Hematopoietic multipotent progenitor cell treated with erythropoietin and hydrocortisone succinate and interleukin-3 and kit ligand, for 17 days (in vitro differentiated cells): ENCODE results near the gene PYGL.
"Not testable (repeated sequence)": the region's sequence is repeated elsewhere in the genome, so short reads cannot be mapped to it uniquely, and the experiment has no call there.

Source experiments
- DNase-seq: peaks from one replicate; pipeline ENCODE4 v3.0.0-alpha.2; 2015; ENCODE audit warnings: low spot score

PYGL gene

DNA sequence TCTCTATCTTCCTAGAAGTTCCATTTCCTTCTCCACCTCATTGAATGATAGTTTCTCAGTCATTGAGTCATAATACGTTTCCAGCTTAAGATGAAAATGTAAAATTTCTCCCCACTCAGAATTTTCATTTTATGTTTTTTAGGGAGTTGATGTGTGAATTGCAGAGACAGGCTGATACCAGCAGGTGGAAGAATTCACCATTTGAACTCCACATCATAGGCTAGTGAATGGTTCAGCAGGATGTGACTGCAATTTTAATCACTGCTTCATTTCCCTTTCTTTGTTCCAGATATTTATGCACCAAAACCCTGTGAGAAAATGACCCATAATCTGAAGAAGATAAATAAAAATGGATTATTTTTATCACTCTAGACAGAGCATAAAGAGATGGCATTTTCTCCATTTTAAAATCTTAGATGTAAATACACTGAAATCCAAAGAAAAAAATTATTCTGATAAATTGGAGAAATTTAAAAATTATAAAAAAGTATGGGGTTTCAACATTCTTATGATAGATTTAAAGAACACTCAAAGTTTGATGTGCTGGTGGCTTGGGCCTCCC, 10.6 kb upstream of the PYGL start:
- no peak for DNase-seq

- DNase-seq, result no peak
These were observed 9.2 kb upstream of the PYGL start for GRCh38 chr14:50953502-50953901.

DNA sequence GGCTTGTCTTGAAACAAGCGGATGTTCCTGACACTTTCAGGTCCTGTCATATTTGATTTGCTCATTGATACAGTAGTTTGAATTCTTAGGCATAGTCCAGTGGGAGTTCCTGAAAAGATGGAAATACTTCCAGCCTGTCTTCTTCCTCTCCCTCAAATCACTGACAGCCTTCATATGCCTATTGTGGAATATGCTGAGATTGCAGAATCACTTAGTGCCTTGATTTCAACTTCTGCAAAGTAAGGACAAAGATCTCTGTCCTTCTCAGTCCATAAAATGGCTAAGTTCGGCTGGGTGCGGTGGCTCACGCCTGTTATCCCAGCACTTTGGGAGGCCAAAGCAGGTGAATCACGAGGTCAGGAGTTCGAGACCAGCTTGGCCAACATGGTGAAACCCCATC, 6.7 kb upstream of the PYGL start:
- DNase-seq, result no peak

DNA sequence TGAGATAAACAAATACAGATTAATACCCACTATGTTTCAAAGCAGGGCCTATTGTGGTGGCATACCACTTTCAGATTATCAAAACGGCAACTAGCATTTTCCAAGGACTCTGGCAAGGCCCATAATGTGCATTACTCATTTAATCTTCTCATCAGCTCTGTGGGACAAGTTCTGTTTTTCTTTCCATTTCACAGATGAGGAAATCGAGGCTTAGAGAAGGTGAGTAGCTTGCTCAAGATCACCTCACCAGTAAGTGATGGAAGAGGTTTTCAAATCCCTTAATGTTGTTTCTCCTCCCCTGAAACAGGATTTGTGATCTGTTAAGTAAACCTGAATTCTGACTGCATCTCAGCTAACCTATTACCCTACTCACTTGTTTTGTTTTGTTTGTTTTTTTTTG, 3.9 kb upstream of the PYGL start:
- no peak for DNase-seq

GRCh38 chr14:50947446-50947845, 3.2 kb upstream of the PYGL start:
- no peak for DNase-seq

DNA sequence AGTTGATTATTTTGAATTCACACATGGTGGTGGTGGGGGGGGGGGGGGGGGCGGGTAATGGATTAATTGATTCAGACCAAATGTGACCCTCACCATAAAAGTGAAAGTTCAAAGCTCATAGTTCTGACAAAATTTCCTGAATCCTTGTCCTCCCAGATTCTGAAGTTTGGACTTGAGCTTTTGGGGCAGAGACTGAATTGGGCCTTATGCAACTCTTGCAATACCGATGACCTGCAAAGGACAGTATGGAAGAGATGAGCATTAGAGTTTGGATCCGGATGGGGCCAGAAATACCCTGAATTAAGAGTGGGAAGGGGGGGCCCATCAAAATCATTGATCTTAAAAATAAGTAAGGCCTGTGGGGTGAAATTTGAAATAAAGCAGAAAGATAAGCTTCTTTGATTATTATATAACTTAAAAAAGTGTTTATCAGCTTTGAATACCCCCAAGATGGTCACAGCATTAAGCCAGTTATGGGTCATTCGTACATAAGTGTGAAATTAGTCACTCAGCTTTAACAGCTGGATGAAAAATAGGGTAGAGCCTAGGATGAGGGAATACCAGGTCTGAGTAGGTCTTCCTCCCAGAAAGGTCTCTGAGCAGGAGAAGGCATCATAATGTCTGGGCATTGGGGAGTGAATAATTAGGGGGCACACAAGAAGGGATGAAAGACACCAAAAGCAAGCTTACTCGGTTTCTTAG, 2.1 kb upstream of the PYGL start:
- no peak for DNase-seq

DNA sequence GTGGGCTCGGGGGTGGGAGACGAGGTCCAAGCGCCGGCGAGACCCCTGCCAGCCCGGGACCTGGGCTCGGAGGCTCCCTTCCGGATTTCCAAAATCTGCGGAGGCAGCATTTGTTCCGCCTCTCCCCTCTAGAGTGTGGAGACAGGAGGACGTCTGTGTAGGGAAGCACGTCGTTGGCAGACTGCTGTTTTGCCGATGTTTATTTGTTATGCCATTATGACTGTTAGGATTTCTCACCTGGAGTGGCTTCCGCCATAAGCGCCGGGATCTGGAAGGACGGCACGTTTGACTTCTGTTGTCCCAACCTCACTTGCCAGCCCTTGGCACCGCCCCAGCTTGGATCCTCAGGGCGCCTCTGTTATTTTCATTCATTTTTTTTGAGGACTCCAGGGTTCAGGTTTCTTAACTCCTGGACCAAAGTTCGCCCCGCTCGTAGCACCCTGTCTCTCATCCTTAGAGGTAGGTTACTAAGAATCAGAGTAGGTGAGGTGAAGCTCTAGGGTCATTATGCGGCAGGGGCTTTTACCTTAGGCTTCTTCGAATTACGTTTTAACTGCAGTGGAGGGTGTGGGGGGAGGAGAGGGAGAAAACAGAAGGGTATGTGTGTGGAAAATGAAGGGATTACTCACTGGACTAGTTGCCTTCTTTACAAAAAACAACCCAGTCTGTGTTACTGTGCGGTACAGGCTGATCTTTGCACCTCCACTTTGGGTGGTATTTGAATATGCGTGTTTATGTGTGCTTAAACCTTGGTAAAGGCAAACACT, 547 bp upstream of the PYGL start:
- DNase-seq, result no peak

GRCh38 chr14:50943261-50943942, 881 bp downstream of the PYGL start:
- DNase-seq, result no peak

DNA sequence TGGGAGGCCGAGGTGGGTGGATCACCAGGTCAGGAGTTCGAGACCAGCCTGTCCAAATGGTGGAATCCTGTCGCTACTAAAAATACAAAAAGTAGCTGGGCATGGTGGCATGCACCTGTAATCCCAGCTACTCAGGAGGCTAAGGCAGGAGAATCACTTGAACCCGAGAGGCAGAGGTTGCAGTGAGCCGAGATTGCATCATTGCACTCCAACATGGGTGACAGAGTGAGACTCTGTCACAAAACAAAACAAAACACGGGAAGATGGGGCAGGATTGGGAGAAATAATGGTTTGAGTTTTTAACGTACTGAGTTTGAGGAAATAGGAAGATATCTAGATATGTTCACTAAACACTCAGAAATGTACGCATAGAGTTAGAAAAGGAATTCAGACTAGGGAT, 2.6 kb downstream of the PYGL start:
- not testable (repeated sequence) for DNase-seq

DNA sequence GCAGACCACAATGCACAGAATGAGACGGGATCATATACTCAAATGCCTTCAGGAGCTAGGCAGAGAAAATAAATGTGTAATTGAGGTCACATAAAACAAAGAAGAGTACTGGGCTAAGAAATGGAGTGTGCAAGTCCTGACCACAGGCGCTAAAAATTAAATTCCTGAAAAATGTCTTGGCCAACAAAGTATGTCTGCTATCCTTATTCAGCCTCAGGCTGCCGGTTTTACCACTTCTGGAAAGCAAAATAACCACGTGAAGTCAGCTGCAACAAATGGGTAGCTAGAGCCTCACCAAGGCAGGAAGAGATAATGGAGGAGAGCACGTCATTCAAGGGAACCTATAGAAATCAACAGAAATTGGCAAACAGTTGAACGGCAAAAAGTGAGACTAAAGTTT, 3.1 kb downstream of the PYGL start:
- DNase-seq, result no peak

- no peak for DNase-seq
These were observed 6.5 kb downstream of the PYGL start for GRCh38 chr14:50937800-50938199.

DNA sequence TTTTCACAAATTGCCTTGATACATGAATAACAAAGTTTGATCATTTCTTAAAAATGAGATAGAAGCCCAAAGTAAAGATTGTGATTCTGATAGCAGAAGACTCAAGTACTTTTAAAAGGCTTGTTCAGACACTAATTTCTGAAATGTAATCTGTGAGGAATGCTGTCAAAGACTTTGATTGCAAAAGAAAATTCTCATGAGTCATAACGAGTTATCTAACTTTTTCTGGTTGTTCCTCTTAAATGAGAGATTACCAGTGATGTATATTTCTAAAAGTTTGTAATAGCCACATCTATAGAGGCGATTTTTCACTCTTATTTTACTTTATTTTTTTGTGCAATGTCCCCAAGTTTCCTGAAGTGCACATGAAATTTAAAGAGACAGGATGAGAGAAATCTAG, 7.0 kb downstream of the PYGL start:
- no peak for DNase-seq

- DNase-seq, result no peak
These were observed 7.4 kb downstream of the PYGL start for GRCh38 chr14:50936882-50937281.

GRCh38 chr14:50936016-50936340, 8.3 kb downstream of the PYGL start:
- DNase-seq, result no peak

GRCh38 chr14:50935126-50936015, 8.9 kb downstream of the PYGL start:
- DNase-seq, result no peak

DNA sequence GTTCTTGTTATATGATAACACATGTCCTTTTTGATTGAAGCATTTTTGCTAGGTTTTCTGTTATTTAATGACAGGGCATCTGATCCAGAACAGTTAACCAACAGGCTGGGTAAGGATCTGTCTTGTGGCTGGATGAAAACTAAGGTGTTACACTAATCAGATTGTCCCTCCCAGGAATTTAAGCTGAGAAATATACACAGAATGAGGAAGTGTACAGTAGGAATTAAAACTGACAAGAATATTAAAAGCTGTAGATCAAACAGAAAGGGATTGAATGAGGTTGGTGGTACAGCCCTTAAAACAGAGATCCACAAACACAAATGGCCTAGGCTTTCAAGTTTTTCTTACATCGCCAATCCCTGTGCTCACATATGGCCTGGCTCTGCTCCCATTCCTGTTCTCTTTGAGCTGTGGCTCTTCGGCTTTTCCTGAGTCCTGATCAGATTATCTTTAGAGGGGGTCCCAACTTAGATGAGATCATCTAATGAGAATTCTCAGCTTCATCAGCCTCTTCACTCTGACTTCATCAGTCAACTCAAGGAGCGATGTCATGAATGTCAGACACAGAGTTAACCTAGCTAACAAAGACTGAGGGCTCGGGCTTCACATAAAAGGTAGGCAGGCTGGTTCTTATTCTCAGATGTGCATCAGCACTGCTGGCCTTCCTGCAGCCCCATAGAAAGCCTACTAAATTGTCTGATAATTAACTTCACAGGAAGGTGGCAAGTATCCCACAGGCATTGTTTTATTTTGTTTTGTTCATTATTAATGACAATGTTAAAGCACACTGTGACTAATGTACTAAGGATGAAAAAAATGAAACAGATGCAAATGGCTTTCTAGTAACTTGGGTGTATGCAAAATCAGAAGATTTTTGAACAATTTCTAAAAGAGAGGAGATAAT, 11.4 kb downstream of the PYGL start:
- DNase-seq, result no peak

DNA sequence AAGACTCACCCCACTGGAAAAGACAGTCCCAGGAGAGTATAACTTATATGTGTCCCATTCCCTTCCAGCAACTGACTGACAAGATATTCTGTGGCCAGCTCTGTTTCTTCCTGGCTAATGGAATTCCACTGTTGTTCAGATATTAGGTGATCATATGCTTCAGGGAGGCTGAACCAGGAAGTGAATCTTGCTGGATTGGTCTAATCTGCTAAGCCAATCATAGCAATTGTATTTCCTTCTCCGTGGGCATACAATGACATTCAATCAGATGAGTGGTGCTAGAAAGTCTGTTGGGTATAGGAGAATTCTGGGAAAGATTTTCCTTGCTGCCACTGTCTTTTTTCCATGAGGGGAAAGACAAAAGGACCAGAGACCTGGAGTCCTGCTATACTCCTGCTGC, 12.1 kb downstream of the PYGL start:
- DNase-seq, result no peak

DNA sequence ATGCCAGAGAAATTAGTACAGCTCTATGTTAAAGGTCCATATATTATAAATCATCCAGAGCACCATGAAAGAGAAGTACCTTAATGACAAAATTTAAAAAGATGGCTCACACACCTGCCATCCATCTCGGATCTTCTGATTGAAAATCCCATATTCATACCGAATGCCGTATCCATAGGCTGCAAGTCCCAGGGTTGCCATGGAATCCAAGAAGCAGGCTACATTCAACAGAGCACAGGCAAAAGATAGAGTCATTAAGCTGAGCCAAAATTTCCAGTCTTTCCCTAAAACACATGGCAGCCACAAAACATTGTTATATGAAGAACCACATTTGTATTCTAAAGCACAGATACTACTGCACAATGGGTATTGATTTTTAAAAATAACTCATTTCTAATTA, 12.7 kb downstream of the PYGL start:
- DNase-seq, result no peak

DNA sequence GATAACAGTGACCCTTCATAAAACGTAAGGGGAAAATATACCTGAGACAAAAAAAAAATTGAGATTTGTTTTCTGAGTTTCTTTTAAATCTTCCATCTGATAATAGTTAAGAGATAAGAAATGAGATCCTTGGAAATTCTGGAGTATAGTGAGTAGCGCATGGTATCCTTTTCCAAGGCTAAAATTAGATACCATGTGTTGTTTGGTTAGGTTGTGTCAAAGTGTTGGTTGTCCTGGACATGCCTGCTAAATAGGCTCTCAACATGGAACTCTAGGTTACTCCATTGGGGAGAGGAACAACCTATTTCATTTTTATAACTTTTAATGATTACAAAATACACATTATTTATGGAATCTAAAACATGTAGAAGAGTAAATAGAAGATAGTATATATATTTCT, 14.8 kb downstream of the PYGL start:
- no peak for DNase-seq

- DNase-seq, result no peak
These were observed 16.2 kb downstream of the PYGL start for GRCh38 chr14:50928002-50928635.
